Measurements from ENCODE around the gene RBMX2.
A peak's percentile ranks its signal among the peaks of the same experiment; 100 is the strongest.

Gene RBMX2

GRCh38 chrX:130401415-130402207 is at the start of gene RBMX2:
RBMX2 (plus strand) TSS chrX:130401987; CDS start chrX:130402033, 46 bp downstream.
- POLR2A ChIA-PET: interaction anchor here (0.7 to 1.7 kb wide), 4 partner anchors 8 to 501 kb away, joined by 3 to 9 read pairs (median 3); partner anchors contain the start of genes ENOX2 and SLC25A14
- TF ChIP-seq ELK4 (IDR thresholded peaks at IDR 0.05; ENCODE audit: borderline replicate concordance, low read depth, low read length) (no peak), ZNF394 (tag by site-specific recombination; IDR thresholded peaks at IDR 0.05; ENCODE audit: borderline replicate concordance) (peak; percentile 58; the same call in 1 of the 2 replicates), ZBTB17 (tag by site-specific recombination; IDR thresholded peaks at IDR 0.05) (peak; percentile 63), KLF16 (tag by site-specific recombination; IDR thresholded peaks at IDR 0.05) (no peak), ZNF449 (tag by site-specific recombination; IDR thresholded peaks at IDR 0.05) (no peak), ZBTB20 (tag by site-specific recombination; IDR thresholded peaks at IDR 0.05) (0 out of 2 replicates have a peak, but pooled peaks have one; percentile 68), CTCF (tag by site-specific recombination; IDR thresholded peaks at IDR 0.05) (peak; percentile 12; the same call in 1 of the 2 replicates), ZNF341 (tag by site-specific recombination; IDR thresholded peaks at IDR 0.05; ENCODE audit: low read depth) (peak; percentile 98), ZSCAN4 (tag by site-specific recombination; IDR thresholded peaks at IDR 0.05) (no peak), SP2 (tag by site-specific recombination; IDR thresholded peaks at IDR 0.05) (peak; percentile 82), ZNF660 (tag by site-specific recombination; IDR thresholded peaks at IDR 0.05) (0 out of 2 replicates have a peak, but pooled peaks have one; percentile 2), KLF17 (tag by site-specific recombination; IDR thresholded peaks at IDR 0.05) (no peak), ZBTB26 (tag by site-specific recombination; optimal IDR thresholded peaks at IDR 0.05) (peak; percentile 84), PATZ1 (tag by site-specific recombination; IDR thresholded peaks at IDR 0.05) (peak; percentile 51; the same call in 1 of the 2 replicates), ZNF518A (tag by site-specific recombination; conservative IDR thresholded peaks at IDR 0.05; ENCODE audit: low read depth) (peak; percentile 96), SP7 (tag by site-specific recombination; IDR thresholded peaks at IDR 0.05) (0 out of 2 replicates have a peak, but pooled peaks have one; percentile 13), ZEB2 (tag by site-specific recombination; IDR thresholded peaks at IDR 0.05) (0 out of 2 replicates have a peak, but pooled peaks have one; percentile 49), ZNF121 (tag by site-specific recombination; IDR thresholded peaks at IDR 0.05) (no peak), IKZF3 (tag by site-specific recombination; IDR thresholded peaks at IDR 0.05) (peak; percentile 18; the same call in 1 of the 2 replicates)

More at GRCh38 chrX:130401415-130402207, at the start of gene RBMX2:
- Histone ChIP-seq H3K36me3 (ENCODE audit: control insufficient read depth in 2 of 2, insufficient read depth in 1 of 2, low read length in 2 of 2) (peaks cover 0 to 15% of the 10 kb centered on the region in 2 experiments; a peak in 2 of 3 replicates), H3K4me1 (ENCODE audit: control insufficient read depth, insufficient read depth, low read length) (peaks cover 3% of the 10 kb centered on the region; the same call in 1 of the 2 replicates), H3K27ac (ENCODE audit: extremely low read depth, low read depth, low read length) (peak within 1 kb of the TSS; percentile 35; the same call in 1 of the 2 replicates), H3K9me3 (ENCODE audit: control insufficient read depth, insufficient read depth, low read depth, low read length) (no peaks in the 10 kb centered on the region), H3K4me3 (ENCODE audit: low read depth, low read length) (peak within 1 kb of the TSS; percentile 74)
- CTCF ChIA-PET: interaction anchor here (0.6 to 1.6 kb wide), 4 partner anchors 8 to 12 kb away, joined by 3 to 5 read pairs (median 3); no protein-coding TSS in a partner anchor
